Retinal pigment epithelial cell (primary cell): Measurements from ENCODE around the gene TNFSF15.
"Not testable (repeated sequence)": the region's sequence is repeated elsewhere in the genome, so short reads cannot be mapped to it uniquely, and the experiment has no call there.

Experiments
- DNase-seq: peaks from one replicate; pipeline ENCODE4 v3.0.0-alpha.2; 2010; ENCODE audit warnings: low read depth
- H3K4me3 ChIP-seq: 2 replicates; pipeline ENCODE4 v1.5.1; 2011; ENCODE audit warnings: mild to moderate bottlenecking, low read length, control low read depth, moderate library complexity
- CTCF ChIP-seq: conservative IDR thresholded peaks from 2 replicates; pipeline ENCODE4 v1.5.1; 2011; ENCODE audit warnings: low read depth, low read length, control low read depth, inconsistent platforms

The TNFSF15 gene

GRCh38 chr9:114742947-114743346, 62.9 kb downstream of the TNFSF15 start:
- no peak for TF ChIP-seq CTCF
- DNase-seq: no peak
- H3K4me3 ChIP-seq: no peak overlapping the region

- H3K4me3 ChIP-seq, DNase-seq: not testable (repeated sequence)
These were observed 64.3 kb downstream of the TNFSF15 start for GRCh38 chr9:114741521-114741920.

- peak; percentile 49 for DNase-seq
- H3K4me3 ChIP-seq: no peak overlapping the region
- TF ChIP-seq CTCF: peak; percentile 81
These were observed 67.1 kb downstream of the TNFSF15 start for GRCh38 chr9:114738581-114739316.

GRCh38 chr9:114737847-114738246, 68.0 kb downstream of the TNFSF15 start:
- H3K4me3 ChIP-seq: no peak overlapping the region
- TF ChIP-seq CTCF: no peak
- DNase-seq: no peak

GRCh38 chr9:114737118-114737517, 68.7 kb downstream of the TNFSF15 start:
- no peak for DNase-seq
- TF ChIP-seq CTCF: no peak
- no peak overlapping the region for H3K4me3 ChIP-seq

- no peak for TF ChIP-seq CTCF
- DNase-seq: no peak
- no peak overlapping the region for H3K4me3 ChIP-seq
These were observed 70.1 kb downstream of the TNFSF15 start for GRCh38 chr9:114735704-114736103.

- H3K4me3 ChIP-seq, DNase-seq: not testable (repeated sequence)
These were observed 70.7 kb downstream of the TNFSF15 start for GRCh38 chr9:114735139-114735538.
